GDM1 (cell line): ENCODE data around the gene TUBA3E.
"Not testable (repeated sequence)": the region's sequence is repeated elsewhere in the genome, so short reads cannot be mapped to it uniquely, and the experiment has no call there.

ENCODE experiments used
- DNase-seq: peaks from one replicate; lab custom pipeline; 2025; lab: John Stamatoyannopoulos, UW

TUBA3E gene

DNA sequence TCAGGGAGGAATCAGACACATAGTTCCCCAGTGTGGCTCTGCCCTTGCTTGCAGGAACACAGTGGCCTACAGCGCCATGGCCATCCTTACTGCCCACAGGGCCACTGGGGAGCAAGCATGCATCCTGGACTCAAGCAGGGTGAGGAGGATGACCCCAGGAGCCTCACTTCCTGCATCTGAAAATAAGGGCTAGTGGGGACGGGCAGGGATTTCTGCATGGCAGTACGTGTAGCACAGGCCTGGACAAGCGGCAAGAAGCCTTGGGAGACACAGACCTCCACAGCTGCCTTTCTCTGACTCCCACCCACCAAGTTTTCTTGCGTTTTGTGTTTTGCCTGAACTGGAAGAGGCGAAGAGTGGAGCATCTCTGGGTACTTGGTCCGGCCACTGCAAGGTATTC, 35.8 kb downstream of the TUBA3E start:
- DNase-seq = not testable (repeated sequence)

DNA sequence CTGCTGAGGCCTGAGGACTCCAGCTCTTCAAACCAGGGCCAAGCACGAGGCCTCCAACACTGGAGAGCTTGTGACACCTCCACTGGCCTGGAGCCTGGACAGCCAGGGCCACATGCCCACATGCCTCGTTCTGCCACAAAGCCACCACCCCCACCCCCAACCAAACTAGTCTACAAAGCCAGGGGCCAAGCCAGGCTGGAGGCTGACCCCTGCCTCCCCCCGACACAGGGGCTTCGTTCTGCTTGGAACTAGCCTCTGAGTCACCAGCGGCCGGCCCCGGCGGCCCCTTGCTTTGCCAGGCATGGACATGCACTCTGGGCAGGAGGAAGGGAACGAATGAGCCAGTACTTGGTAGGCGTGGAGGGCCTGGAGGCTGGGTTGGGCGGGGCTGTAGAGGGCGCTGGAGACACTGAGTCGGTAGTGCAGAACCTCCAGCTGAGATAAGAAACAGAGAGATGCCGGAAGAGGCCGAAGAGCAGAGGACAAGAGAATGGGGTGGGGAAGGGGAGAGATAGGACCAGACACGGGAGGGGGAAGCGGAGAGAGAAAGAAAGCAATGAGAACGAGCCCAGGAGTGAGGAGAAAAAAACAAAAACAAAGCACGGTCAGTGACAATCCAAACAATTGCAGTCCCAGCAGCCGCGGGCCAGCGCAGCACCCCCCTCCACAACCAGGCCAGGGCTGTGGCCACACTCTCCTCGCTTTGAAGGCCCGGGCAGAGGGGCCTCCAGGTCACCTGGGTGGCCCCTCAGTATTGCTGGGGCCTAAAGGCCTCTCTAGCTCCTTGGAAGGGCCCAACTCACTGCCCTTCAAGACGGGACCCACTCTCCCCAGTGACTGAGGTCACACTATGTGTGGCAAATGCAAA, 37.2 kb downstream of the TUBA3E start:
- not testable (repeated sequence) for DNase-seq

DNA sequence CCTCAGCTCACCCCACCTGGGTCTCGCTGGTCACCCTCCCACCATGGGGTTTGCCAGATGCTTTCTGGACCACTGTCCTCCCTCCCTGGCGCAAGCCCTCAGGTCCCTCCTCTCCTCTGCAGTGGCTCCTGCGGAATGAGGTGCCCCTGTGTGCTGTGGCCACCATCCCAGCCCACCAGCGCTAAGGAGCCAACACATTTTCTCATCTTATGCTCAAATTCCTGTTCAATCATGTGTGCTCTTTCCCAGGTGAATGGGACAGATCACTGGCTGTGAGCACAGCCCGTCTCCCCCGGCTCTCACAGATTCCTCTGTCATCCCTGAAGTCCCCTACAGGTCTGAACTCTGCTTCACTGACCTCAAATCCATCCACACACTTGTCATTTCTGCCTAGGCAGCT, 38.1 kb downstream of the TUBA3E start:
- DNase-seq = no peak

DNA sequence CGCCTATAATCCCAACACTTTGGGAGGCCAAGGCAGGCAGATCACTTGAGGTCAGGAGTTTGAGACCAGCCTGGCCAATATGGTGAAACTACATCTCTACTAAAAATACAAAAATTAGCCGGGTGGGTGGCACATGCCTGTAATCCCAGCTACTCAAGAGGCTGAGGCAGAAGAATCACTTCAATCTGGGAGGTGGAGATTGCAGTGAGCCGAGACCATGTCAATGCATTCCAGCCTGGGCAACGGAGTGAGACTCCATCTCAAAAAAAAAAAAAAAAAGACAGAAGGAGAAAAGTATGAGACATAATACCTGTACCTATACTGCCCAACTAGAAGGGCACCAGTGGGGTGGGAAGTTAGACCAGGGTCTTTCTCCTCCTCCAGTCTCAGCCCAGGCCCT, 38.9 kb downstream of the TUBA3E start:
- DNase-seq = not testable (repeated sequence)

DNA sequence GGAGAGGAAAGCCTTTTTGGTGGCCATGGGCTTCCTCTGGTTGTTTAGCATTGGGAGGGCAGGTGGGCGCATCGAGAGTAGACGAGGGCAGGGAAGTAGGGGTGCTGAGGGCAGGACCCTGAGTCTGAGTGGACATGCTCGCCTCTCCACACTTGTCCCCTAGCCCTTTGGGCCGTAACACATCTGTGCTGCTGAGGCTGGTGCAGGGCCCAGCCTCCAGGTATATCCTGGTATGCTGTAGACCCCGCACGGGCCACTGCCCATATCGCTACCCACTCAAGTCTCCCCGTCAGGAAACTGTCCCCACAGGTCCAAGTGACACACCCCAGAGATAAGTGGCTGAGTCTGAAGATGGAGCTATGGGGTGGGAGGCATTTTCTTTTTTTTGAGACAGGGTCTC, 39.6 kb downstream of the TUBA3E start:
- no peak for DNase-seq

DNA sequence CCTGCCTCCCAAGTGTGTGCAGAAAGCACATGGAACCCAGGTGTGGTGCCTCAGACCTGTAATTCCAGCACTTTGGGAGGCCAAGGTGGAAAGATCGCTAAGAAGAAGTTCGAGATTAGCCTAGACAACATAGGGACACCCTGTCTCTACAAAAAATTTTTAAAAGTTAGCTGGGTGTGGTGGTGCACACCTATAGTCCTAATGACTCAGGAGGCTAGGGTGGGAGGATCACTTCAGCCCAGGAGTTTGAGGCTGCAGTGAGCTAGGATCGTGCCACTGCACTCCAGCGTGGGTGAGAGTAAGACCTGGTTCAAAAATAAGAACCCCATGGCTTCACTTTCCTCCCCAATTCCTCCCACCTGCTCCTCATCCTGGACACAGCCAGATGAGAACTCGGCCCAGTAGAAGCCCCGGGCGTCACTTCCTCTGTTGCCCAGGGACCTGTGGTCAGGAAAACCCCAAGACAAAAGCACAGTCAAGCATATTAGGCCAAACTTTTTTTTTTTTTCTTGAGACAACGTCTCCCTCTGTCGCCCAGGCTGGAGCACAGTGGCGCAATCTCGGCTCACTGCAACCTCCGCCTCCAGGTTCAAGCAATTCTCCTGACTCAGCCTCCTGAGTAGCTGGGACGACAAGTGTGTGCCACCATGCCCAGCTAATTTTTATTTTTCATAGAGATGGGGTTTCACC, 40.3 kb downstream of the TUBA3E start:
- DNase-seq = not testable (repeated sequence)

DNA sequence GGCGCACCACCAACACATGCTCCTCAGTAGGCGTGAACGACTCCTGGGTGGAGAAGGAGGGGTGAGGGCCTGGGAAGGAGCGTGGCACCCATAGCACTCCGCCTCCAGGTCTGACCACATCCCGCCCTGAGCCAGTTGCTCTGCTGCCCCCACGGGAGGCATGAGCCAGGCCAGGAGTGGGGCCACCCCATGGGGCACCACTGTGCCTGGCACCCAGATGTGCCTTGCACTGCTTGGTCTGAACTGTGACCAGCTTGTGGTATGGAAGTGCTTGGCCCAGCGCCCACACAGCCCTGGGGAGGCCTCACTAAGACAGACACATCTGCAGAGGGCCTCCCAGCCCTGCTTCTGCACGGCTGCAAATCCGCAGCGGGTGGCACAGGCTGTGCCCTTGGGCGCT, 40.9 kb downstream of the TUBA3E start:
- not testable (repeated sequence) for DNase-seq

DNA sequence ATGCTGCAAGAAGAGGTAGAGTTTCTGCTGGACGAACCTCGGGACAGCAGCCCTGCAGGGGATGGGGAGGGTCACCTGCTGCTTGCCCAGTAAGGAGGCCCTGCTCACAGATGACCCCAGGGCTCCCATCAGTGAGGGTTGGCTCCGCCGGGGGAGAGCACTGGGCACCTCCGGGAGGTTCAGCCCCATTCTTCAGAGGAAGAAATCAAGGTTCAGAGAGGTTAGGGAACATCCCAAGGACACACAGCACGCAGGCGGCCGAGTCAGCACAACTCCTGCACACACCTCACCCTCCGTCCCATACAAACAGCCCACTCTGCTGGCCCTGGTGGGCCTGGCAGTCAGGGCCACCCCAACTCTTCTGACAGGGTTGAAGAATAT, 41.6 kb downstream of the TUBA3E start:
- DNase-seq = no peak

DNA sequence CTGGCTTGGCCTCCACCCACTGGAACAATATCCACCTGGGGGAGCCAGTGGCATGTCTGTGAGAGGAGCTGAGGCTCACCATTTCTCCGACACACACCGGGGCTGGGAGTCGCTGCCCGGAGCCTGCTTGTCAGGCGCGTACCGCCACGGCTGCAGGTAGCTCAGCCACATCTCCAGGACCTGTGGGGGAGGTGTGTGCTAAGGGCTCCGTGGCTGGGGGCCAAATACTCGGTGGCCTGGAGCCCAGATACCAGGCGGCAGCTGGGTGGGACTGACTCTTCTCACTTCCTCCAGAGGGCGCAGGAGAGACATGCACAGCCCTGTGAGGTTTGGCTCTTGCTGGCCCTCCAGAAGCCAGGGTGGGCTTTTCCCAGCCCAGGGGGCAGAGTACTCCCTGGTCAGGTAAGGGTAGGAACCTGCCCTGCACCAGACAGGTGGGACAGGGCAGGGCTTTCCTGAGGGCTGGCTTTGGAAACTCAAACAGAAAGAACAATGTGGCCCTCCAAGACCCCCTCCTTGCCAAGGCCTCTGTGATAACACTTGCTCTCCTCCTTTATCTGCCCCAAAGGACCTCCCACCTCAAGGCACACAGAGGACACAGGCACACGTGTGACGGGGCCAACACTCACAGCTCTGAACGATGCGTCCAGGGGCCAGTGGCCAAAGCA, 42.1 kb downstream of the TUBA3E start:
- DNase-seq = not testable (repeated sequence)

DNA sequence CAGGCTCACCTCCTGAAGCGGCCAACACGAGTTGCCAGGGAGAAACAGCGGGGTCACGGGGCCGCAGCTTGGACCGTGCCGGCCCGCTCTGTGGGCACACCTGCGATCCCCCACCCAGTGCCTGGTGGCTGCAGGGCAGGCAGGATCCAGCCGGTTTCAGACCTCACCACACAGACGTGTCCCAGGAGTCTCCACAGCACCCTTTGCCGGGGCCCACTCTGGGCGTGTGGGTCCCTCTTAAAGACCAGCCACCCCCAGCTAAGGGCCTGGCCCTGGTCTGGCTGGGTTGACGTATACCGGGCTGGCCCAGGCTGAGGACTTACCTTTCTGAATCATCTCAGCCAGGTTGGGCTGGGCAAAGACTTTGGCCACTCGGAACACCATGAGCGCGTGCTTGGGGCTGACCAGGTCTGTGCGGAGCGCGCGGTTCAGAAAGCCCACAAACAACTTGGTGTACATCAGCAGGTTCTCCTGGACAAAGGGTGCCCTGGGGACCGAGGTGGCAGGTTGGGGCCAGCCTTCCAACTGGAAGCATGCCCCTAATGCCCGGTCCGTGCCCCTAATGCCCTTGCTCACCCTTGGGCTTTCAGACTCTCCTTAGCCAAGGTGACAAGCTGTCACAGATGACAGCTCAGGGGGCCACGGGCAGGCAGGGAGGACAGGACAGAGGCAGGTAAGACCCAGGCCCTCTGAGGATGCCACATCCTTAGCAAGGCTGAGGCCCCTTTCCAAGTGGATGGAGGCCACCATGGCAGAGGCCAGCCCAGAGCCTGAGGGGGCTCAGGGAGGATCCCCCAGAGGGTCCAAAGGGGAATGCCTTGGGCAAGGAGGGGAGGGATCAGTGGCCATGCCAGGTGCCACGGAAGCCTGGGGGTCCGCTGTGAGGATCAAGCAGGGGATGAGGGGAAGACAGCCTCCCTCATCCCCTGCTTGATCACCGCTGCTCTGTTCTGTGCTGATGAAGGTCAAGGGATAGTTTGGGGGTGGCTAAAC, 43.2 kb downstream of the TUBA3E start:
- DNase-seq = no peak

DNA sequence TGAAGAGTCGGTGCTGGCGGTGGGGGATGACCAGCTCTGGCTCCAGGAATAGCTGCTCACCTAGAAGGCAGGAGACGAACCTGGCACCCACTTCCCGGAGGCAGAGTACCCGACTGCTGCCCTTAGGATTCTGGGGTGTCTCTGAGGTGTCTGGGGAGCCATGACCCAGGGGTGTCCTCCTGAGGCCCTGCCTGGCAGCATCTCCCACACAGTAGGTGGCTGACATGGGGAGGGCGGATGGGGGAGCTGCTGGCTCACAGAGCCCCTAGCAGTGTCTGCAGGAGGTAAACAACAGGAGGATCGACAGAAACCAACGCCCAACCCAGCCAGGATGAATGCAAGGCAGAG, 43.8 kb downstream of the TUBA3E start:
- not testable (repeated sequence) for DNase-seq

DNA sequence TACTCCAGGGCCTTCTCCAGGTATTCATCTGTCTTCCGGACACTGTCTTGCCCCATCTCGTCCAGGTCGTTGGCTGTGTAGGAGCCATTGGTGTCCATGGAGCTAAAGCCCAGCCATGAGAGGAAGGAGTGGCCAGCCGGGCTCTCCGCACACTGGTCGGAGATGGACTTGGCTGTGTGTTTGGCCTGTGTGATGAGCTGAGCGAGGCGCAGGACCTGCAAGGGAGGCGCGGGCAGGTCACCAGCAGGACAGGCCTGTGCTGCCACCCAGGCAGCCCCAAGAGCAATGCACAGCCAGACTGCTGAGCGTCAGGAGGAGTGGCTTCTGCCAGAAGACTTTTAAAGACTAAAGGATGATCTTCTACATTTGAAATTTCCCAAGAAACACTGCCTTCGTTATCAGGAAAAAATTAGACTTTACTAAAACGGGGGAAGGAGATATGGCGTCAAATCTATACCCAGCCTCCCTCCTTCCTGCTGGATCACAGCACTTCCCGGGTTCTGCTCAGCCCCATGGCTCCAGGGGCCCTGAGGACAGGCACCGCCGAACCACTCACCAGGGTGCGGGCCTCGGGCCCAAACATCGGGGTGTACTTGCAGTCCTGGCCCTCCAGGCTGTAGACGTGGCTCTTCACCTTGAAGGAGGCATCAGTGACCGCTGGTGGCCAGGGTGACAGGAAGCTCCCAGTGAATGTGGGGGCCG, 44.4 kb downstream of the TUBA3E start:
- not testable (repeated sequence) for DNase-seq

DNA sequence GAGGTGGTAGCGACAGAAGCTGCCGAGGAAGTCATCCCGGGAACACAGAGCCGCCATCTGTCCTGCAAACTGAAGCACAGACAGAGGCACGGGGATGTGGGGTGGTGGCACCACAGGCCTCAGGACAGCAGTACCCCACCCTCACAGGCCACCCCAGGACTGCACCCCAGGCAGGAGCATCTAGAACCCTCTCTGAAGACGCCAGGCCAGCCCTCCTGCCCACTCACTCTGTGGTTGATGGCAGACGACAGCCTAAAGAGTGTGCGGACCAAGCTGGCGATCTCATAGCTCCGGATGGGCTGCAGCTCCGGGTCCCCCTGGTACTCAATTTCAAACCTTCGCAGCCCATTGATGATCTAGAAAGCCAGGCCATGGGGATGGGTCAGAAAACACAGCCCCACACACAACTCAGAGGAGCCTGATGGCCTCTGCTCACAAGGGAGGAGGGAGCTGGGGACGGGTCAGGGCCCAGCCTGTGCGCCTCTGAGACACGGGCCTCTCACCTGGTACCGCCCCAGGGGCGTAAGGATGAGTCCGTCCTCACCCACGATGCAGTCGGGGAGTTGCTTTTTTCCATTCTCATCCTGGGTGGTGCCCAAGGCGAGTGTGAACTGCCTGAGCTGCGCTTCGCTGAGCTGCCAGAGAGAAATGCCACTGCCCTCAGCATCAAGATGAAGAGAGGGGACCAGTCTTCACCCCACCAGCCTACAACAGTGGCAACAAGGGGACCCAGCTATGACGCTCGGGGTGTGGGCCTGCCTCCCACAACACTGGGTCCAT, 45.2 kb downstream of the TUBA3E start:
- DNase-seq = no peak

DNA sequence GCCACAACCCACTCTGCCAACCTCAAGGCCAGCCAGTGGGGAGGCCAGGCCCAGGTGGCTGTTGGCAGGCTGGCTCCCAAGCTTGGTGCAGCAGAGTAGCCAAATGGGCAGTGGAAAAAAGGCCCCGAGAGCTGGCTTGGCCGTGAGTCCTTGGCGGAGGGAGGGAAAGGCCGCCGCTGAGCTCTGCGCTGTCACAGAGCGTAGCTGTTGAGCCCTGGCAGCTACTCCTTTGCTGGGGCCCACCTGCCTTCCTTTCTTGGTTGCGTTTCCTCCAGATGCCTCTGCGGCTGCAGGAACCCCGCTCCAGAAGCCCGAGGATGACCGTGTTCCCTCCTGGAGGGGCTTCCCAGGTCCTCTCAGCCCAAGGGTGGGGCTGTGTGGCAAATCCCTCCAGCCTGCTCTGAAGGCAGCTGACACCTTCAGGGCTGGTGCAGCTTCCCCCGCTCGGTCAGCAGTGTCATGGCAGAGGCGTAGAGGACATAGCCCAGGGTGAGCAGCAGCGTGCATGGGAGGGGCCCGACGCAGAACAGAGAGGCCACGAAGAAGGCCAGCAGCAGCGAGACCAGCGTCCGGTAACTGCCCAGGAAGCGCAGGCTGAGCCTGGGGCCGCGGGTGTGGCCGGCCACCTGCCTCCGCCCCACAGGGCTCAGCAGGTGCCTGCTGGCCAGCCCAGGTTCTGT, 46.0 kb downstream of the TUBA3E start:
- DNase-seq = not testable (repeated sequence)

DNA sequence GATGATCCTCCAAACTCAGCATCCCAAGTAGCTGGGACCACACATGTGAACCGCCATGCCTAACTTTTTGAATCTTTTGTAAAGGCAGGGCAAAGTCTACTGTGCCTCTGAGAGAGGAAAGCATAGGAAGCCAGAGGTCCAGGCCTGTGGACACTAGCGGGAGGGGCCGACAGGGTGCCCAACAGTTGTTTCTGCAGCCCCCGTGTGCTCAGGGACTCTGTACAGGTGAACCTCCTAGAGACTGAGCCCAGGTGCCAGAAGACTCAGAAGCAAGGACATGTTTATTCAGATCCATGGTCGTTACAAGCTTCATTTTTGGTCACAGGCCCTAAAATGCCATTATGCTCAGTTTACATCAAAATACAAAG, 47.1 kb downstream of the TUBA3E start:
- not testable (repeated sequence) for DNase-seq

DNA sequence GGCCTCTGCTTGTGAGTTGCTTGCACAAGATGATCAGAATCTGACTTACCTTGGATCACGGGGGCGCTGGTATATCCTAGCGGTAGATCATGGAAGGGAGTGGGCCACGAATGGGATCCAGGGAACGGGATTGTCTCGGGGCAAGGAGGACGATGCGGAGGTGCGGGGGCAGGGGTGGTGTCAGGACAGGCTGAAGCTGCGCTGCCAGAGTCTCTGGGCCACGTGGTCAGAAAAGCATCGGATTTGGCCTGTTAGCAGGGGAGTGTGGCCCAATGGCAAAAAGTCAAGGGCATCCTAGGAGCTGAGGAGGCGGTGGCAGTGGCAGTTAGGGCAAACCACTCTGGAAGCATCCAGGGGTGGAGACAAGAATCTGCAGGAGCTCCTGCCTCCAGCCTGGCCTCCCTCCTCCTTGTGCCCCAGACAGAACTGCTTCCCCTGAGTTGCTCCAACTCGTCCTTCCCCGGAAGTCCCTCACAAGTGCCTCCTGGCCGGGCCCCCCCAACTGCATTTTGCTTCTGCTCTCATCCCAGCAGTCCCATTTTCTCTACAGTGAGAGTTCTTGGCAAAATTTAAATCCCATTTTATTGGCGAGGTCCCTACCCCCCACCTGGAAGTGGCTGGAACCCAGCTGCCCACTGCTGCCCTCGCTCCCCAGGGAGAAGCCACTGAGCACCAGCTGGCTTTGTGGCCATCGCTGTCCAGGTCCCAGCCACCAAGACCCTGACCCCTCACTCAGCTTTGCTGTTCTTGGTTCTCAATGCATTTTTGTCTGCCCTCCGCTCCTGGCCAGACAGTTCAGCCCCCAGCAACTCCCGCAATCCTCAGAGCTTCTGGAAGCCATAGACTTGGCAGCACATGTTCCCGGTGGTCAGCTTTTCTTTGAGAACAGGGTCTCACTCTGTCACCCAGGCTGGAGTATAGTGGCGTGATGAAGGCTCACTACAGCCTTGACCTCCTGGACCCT, 47.8 kb downstream of the TUBA3E start:
- no peak for DNase-seq

DNA sequence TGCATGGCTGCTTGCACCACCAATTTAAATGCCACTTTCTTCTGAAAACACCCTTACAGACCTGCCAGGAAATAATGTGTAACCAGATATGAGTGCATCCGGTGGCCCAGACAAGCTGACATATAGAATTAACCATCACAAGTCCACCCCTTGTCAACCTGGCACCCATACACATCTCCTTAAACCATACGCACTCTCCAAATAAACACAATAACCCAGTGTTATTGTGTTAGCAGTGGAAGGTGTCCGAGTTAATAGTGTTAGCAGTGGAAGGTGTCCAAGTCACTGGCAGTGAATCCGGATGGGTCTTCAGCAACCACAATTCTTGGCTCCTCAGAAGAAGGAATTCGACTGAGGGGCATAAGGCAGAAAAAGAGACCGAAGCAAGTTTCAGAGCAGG, 49.7 kb downstream of the TUBA3E start:
- not testable (repeated sequence) for DNase-seq

DNA sequence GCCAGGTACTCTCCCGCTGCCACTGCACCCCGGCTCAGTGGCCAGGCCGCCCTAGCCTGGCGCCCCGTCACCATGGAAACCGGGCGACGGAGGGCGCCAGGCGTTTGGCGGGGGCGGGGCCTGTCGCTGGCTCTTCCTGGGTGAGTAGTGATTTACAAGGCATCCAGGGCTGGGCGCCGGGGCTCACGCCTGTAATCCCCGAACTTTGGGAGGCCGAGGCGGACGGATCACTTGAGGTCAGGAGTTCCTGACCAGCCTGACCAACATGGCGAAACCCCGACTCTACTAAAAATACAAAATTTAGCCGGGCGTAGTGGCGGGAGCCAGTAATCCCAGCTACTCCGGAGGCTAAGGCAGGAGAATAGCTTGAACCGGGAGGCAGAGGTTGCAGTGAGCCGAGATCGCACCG, 53.2 kb downstream of the TUBA3E start, which contains the start of gene CCDC74B:
Gene CCDC74B, minus strand, starts transcription at position 107 of the 409 bp plus-strand sequence. CDS start 116 bp downstream, outside the sequence.
- not testable (repeated sequence) for DNase-seq
